Esophagus mucosa (tissue), 1 donor: ENCODE measurements around the gene EEF1AKMT3. TPM values are rescaled to one million over a fixed set of nuclear protein-coding genes. Genes with fewer than 3 reads are reported as not detected.

Source experiments
- ATAC-seq: fragments of 200-7000 bp; cut with Tn5 transposase; one replicate; pipeline ENCODE4 v1.9.1; 2020
- total RNA-seq: library from RNA; stranded (reverse); gene quantifications from one replicate; pipeline ENCODE4 v1.2.4, GENCODE V29; 2023
- donor health status: DM: yes; HTN: yes; CAD: no.

The EEF1AKMT3 gene
- total RNA-seq, 1 donor from 2014 or later: 3.4 TPM

DNA sequence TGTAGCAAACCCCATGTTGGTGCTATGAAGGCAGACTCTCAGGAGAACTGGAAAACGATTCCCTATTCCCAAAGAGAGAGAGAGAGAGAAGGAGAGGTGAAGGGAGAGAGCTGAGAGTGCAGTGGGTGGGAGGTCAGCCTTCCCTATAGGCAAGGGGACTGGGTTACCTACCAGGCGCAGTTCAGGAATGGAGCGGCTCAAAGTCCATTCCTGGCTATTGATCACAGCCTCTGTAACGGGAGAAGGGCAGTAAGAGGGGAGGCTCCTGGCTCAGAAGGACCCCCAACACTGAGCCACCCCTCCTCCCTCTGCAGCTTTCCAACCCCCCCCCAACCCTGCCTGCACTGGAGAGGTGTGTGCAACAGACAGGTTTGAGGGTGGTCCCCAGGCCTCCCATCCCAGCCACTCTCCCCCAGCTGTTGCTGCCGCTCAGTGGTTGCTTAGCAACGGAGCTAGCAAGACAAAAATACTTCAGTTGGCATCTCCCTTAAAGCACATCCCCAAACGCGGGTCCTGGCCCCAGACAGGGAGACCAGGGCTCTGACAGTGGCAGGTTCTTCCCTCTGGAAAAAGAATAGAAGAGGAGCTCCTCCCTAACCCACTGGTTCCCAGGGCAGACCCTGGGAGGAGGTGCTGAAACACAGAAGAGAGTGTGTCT, 37.1 kb upstream of the EEF1AKMT3 start:
- no peak for ATAC-seq

GRCh38 chr12:57735952-57736740, 36.3 kb upstream of the EEF1AKMT3 start:
- ATAC-seq: no peak

- no peak for ATAC-seq
Observed at GRCh38 chr12:57736741-57737466, 35.5 kb upstream of the EEF1AKMT3 start.

DNA sequence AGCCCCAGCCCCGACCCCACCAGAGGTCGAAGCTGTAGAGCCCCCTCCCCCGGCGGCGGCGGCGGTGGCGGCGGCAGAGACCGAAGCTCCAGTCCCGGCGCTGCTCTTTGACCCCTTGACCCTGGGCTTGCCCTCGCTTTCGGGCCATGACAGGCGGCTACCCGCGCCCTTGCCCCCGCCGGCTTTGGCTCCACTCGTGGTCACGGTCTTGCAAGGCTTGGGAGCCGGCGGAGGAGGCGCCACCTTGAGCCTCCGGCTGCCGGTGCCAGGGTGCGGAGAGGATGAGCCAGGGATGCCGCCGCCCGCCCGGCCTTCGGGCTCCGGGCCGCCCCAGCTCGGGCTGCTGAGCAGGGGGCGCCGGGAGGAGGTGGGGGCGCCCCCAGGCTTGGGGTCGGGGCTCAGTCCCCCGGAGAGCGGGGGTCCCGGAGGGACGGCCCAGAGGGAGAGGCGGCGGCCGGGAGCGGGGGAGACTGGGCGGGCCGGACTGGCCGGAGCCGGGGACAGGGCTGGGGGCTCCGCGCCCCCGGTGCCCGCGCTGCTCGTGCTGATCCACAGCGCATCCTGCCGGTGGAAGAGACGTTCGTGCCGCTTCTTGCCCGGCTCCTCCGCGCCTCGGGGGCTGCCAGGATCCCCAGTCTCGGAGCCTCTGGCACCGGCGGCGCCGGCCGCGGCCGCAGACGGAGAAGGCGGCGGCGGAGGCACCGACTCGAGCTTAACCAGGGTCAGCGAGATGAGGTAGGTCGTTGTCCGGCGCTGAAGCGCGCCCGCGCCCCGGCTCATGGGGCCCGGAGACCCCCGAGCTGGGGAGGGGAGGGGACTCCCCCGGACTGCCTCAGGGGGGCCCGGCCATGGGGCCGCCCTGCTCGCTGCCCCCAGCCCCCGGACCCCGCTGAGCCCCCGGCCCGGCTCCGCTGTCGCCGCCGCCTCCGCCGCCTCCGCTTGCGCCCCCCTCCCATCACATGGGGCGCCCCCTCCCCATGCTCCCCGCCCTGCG, 34.6 kb upstream of the EEF1AKMT3 start:
- ATAC-seq: no peak

- ATAC-seq: no peak
Observed at GRCh38 chr12:57738661-57739237, 33.7 kb upstream of the EEF1AKMT3 start, which contains the start of gene AGAP2. Gene AGAP2 (minus strand): TSS chr12:57738742. CDS start chr12:57738246, 496 bp downstream.

DNA sequence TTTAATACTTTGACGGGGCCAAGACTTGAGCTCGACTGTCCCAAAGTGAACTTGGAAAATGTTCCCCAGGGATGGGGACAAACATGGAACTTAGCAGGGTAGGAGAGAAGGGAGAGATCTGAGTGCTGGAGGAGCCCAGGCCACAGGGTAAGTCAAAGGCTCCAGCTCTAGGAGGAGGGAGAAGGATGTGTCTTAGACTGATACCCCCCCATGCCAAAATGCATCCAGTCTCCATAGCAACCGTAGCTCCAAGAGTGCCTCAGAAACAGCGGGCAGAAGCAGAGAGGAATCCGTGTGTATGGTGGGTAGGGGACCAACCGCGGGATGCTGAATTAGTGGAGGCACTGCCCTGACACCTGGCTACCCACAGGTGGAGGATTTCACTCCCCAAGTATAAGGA, 33.0 kb upstream of the EEF1AKMT3 start:
- ATAC-seq: no peak

DNA sequence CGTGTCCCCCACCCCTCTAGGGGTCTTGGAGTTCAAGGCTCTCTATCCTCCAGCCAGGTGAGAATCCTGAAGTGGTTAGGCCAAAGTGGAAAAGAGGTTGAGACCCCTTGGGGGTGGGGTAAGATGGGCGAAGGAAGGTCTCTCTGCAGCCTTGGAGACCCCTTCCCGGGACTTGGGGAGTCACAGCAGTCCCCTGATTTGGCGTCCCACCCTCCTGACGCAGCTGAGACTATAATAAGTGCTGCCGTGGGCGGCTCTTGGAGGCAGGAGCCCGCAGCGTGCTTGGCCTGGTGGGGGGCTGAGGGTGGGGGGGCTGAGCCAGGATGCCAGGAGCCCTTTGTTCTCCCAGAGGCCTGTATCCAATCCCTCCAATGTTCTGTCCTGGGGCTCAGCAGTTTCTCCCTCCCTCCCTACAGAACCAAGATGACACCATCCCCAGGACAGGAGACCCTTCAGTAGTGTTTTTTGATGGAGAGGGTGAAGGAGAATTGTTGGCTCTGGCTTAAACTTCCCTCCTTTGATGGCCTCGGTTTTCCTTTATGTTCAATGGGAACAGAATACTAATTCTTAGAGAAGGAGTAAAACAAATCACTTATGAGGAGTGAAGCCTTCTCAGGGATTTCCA, 32.4 kb upstream of the EEF1AKMT3 start:
- ATAC-seq: no peak

- ATAC-seq: no peak
Observed at GRCh38 chr12:57740656-57741412, 31.6 kb upstream of the EEF1AKMT3 start.

DNA sequence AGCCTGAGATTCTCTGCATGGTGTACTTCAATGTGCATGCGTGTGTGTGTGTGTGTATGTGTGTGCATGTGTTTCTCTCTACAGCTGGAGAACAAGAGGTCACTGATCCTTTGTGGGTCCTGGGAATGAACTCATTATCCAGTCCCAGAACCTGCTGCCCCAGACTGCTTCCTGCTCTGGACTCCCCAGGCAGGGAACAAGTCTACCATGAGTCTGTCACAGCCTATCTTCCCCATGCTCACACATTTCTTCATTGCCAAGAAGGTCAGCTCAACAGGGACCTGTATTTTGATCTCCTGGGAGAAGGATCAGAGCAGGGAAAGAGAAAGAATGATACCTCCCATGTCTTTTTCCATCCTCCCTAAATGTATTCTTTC, 31.0 kb upstream of the EEF1AKMT3 start:
- no peak for ATAC-seq

DNA sequence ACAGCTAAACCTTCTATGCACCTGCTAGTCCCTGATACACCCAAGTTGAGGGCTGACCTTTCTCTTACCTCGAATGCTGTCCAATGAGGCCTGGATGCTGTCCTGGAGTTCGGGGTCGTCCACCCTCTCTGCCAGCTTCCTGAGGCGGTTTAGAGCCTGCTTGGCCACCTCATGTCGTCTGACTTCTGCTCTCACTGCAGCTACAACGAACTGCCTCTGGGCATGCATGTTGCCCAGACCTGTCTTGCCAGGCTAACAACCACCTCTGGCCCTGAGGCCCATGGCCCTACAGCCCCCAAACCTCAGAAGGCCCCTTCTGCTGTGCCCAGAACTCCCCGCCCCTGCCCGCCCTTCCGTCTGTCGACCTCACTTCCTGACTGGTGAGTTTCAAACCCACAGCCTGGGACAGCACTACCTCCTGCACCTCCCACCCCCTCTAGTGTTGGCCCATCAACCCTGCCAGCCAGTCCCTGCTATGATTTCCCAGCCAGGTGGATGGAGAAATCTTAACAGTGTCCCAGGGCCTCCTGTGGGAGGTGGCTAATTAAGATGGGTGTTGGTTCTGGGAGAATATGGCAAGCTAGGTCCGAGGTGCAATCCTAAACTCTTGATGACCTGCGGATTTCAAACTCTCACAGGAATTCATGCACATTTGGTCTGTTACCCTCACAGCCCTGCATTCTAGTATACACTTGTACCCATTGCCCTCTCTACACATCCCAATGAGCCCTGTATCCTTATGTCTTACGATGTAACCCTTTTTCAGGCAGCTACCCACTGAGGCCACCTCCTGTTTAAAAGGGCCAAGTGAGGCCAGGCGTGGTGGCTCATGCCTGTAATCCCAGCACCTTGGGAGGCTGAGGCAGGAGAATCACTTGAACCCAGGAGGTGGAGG, 30.3 kb upstream of the EEF1AKMT3 start:
- ATAC-seq: peak; percentile 12

DNA sequence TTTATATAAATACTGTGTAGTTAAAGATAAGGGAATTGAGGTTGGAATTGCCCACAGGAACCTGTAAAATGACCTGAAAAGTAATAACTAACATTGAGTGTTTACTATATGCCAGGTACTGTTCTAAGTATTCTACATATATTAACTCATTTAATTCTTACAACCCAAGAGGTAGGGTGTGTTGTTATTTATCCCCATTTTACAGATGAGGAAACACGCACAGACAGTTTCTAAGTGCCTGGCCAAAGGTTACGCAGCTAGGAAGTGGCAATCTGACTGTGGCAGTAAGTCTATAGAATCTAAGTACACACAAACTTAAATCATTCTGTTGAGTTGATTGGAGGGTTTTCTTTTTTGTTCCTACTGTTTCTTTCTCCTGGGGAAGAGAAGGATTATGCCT, 28.6 kb upstream of the EEF1AKMT3 start:
- ATAC-seq: no peak

GRCh38 chr12:57744194-57744776, 28.1 kb upstream of the EEF1AKMT3 start:
- ATAC-seq: peak; percentile 76

DNA sequence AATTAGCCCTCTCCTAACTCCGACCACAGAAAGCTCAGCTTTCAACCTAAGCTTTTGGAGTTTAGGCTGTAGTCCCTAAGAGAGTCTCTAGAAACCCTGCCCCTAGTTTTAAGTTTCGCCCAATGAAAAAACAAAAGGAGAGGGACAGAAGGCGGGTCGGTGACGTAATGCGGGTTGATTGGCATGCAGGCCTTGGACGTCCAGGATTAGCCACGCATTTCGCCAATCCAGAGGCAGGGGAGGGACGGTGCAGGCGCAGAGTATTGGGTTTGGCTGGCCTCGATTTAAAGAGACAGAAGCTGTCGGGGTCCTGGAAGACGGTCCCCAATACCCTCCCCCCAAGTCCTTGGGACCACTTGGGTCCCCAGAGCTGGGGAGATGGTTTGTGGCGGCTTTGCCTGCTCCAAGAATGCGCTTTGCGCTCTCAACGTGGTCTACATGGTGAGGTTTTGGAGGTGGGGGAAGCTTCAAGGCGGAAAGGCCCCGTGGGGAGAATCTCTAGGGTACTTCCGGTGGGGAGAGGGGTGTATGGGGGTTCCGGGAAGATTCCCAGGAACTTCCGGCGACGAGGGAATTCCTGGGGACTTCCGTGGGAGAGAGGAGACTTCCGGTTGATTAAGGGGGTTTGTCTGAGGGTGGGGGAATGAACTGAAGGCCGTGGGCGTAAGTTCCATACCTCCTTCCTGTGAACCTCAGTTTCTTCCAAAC, 27.5 kb upstream of the EEF1AKMT3 start, which contains the start of gene TSPAN31:
TSPAN31 (plus strand) TSS at position 263 of the 708 bp plus-strand sequence; CDS start at position 379, 116 bp downstream.
- peak; percentile 94 for ATAC-seq

DNA sequence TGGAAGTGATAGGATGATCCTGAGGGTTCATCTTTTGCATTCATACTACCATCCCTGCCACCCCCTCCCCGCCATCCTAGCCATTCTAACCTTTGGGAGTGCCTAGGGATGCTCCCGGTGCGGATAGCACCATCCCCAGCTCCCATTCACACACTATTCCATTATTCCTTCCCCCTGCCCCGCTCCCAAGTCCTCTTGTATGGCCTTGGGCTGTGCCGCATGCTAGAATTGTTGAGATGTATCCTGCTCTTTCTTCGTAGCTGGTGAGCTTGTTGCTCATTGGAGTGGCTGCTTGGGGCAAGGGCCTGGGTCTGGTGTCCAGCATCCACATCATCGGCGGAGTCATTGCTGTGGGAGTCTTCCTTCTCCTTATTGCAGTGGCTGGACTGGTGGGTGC, 26.9 kb upstream of the EEF1AKMT3 start:
- ATAC-seq: peak; percentile 3

GRCh38 chr12:57746025-57746424, 26.4 kb upstream of the EEF1AKMT3 start:
- no peak for ATAC-seq

DNA sequence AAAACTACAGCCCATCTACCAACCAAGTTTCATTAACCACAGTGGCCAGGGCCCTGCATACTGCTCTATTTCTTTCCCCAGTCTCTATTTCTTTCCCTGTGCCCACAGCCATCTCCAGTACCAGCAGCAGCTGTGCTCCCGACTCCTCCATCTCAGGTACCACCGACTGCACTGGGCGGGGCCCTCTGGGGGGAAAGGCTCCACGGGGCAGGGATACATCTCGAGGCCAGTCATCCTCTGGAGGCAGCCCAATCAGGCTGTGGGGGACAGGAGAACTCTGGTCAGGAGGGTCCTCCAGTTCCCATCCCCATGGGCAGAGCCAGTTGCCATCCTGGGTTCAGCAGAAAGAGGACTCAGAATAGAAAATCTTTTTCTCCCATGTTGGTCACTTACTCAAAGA, 23.4 kb upstream of the EEF1AKMT3 start:
- no peak for ATAC-seq

GRCh38 chr12:57750561-57751431, 21.6 kb upstream of the EEF1AKMT3 start:
- no peak for ATAC-seq
